ENCODE results near the gene GIMAP1.
A peak's percentile ranks its signal among the peaks of the same experiment; 100 is the strongest.

GIMAP1 gene

DNA sequence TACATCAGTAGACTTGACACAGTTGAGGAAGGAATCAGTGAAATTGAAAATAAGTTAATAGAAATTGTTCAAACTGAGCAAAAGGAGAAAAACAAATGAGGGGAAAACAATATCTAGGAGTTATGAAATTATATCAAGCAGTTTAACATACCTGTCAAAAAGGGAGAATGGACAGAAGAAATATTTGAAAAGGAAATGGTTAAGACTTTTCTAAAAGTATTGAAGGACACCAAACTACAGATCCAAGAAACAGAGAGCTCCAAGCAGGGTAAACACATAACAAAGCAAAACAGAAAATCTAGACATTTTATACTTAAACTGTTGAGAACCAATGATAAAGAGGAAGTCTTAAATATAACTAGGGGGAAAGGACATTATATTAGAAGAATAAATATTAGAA, 12.2 kb downstream of the GIMAP1 start:
- H3K4me3 ChIP-seq, result no peak overlapping the region
- no peak overlapping the region for H3K9ac ChIP-seq
- H3K4me2 ChIP-seq, result no peak overlapping the region
- H3K36me3 ChIP-seq, result peaks cover 0 to 14% (median 0%) of the 10 kb centered on the region in 11 experiments; a peak in 4 of 22 replicates
- H3K27ac ChIP-seq, result no peak overlapping the region
- no peaks in the 10 kb centered on the region for H3K27me3 ChIP-seq
- H4K20me1 ChIP-seq, result no peaks in the 10 kb centered on the region
- TF ChIP-seq Cebpa-rat (IDR thresholded peaks at IDR 0.05), result no peak
- H3K4me1 ChIP-seq, result peaks cover 0 to 2% (median 0%) of the 10 kb centered on the region in 10 experiments; a peak in 4 of 20 replicates
- H3K9me3 ChIP-seq (replicated peaks in 1 of 11), result peaks cover 13 to 28% (median 20%) of the 10 kb centered on the region in 11 experiments; a peak in 21 of 22 replicates

GRCh38 chr7:150731916-150732315, 15.5 kb downstream of the GIMAP1 start:
- TF ChIP-seq Cebpa-rat (IDR thresholded peaks at IDR 0.05), result no peak
- H4K20me1 ChIP-seq, result no peaks in the 10 kb centered on the region
- no peak overlapping the region for H3K27ac ChIP-seq
- no peak overlapping the region for H3K4me3 ChIP-seq
- H3K4me1 ChIP-seq, result peaks cover 1 to 28% (median 3%) of the 10 kb centered on the region in 10 experiments; a peak in 19 of 20 replicates
- H3K9ac ChIP-seq, result no peak overlapping the region
- peaks cover 8 to 29% (median 18%) of the 10 kb centered on the region in 11 experiments; a peak in 21 of 22 replicates for H3K9me3 ChIP-seq (replicated peaks in 1 of 11)
- H3K36me3 ChIP-seq, result peaks cover 0 to 3% (median 0%) of the 10 kb centered on the region in 11 experiments; a peak in 2 of 22 replicates
- no peak overlapping the region for H3K4me2 ChIP-seq
- no peaks in the 10 kb centered on the region for H3K27me3 ChIP-seq

GRCh38 chr7:150732786-150733481, 16.5 kb downstream of the GIMAP1 start:
- Histone ChIP-seq H3K9ac (no peak overlapping the region), H3K9me3 (replicated peaks in 1 of 11) (peaks cover 2 to 19% (median 9%) of the 10 kb centered on the region in 11 experiments; a peak in 21 of 22 replicates), H3K4me2 (0 out of 22 replicates have a peak overlapping the region, but pooled peaks of 1 of the 11 experiments have one; percentile 50), H3K27me3 (no peaks in the 10 kb centered on the region), H4K20me1 (no peaks in the 10 kb centered on the region), H3K36me3 (no peaks in the 10 kb centered on the region; a peak in 1 of 22 replicates), H3K27ac (no peak overlapping the region), H3K4me3 (no peak overlapping the region), H3K4me1 (peaks cover 11 to 31% (median 13%) of the 10 kb centered on the region in 10 experiments)
- TF ChIP-seq Cebpa-rat (IDR thresholded peaks at IDR 0.05), result no peak

DNA sequence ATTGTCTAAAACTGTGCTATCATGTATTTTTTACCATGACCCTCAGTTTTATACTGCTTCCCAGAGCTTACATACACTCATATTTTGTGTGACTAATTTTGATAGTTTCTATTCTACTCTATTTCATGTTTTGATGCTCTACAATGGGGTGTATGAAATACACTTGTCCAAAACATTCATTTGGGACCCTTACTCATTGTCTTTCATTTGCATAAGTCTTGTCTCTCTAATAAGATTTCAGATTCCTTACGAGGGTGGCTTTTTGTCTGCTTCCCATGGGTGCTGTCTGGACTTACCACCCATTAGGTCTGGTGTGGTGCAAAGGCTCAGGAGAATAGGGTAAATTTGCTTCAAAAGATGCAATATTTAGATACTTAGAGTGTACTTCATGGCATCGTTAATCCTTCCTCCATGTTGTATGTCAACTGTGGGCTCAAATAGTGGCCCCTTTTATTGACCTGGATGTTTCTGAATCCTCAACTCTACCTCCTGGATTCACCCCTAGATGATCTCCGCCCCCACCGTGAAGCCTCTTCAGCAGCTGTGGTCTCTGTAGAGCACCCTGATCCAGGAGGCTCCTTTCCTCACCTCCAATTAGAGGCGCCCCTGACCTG, 17.2 kb downstream of the GIMAP1 start:
- Histone ChIP-seq H3K27ac (no peak overlapping the region), H3K9me3 (replicated peaks in 1 of 11) (peaks cover 0 to 13% (median 4%) of the 10 kb centered on the region in 11 experiments; a peak in 15 of 22 replicates), H4K20me1 (no peaks in the 10 kb centered on the region), H3K4me3 (no peak overlapping the region), H3K4me1 (peaks cover 11 to 37% (median 14%) of the 10 kb centered on the region in 10 experiments), H3K27me3 (no peaks in the 10 kb centered on the region), H3K9ac (no peak overlapping the region), H3K4me2 (peak overlapping the region in 2 of 11 experiments; percentile 50 to 75; a peak in 4 of 22 replicates), H3K36me3 (no peaks in the 10 kb centered on the region)
- TF ChIP-seq Cebpa-rat (IDR thresholded peaks at IDR 0.05), result no peak

DNA sequence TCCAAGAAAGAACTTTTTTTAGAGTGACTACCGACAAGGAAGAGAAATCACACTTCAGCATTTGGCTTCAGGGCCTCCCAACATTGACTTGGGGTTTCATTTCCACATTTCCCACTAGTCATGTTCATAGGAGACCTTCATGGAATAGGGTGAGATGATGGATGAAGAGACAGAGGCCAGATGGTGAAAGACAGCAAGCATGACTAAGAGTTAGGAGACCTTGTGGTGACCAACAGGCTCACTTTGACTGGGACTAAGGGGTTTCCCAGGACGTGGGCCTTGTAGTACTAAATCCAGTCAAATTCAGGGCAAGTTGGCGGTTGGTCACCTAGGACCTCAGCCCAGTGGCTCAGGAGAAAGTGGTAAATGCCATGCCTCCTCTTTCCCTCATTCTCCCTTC, 17.8 kb downstream of the GIMAP1 start:
- Histone ChIP-seq H4K20me1 (peaks cover 0 to 2% (median 0%) of the 10 kb centered on the region in 11 experiments; a peak in 2 of 22 replicates), H3K27ac (no peak overlapping the region), H3K27me3 (no peaks in the 10 kb centered on the region)

DNA sequence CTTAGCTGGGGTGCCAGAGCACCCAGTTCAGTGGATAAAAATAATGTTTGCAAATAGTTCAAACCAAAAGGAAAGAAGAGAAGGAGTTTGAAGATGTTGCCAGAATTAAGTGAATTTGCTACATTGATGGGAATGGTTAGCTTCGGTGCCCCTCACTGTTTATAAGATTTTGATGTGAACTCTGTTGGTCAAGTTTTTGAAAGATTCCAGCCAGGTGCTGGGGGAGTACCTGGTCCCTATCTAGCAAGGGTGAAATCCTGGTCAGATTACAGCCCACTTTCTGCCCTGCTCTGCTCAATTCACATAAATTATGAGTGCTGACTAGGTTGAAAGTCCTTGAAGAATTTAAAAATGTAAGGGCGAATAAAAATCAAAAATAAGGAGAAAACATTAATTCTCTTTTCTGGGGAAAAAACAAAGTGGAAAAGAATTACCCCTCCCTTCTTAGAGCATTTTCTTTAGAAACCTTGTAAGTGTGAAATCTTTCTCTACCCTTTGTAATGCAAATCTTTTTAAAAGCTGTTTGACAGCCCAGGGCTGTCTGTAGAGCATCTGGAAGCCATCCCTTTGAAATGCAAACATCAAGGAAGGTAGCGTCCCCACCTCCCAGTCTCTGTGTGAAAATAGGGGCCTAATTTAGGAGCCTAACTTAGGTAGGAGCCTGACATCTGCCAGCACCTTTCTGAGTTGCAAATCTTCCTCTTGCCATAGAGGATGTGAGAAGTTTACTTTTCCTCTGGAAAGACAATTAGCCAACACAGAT, 19.4 kb downstream of the GIMAP1 start:
- no peak for TF ChIP-seq Cebpa-rat (IDR thresholded peaks at IDR 0.05)
- H4K20me1 ChIP-seq, result peaks cover 0 to 17% (median 0%) of the 10 kb centered on the region in 11 experiments; a peak in 2 of 22 replicates
- H3K4me3 ChIP-seq, result no peak overlapping the region
- peak overlapping the region in 2 of 11 experiments; percentile 83 to 85; a peak in 3 of 22 replicates for H3K4me2 ChIP-seq
- peaks cover 11 to 56% (median 14%) of the 10 kb centered on the region in 10 experiments for H3K4me1 ChIP-seq
- no peaks in the 10 kb centered on the region for H3K27me3 ChIP-seq
- H3K27ac ChIP-seq, result no peak overlapping the region
- peaks cover 0 to 13% (median 0%) of the 10 kb centered on the region in 11 experiments; a peak in 5 of 22 replicates for H3K36me3 ChIP-seq
- H3K9me3 ChIP-seq (replicated peaks in 1 of 11), result peaks cover 0 to 10% (median 4%) of the 10 kb centered on the region in 11 experiments; a peak in 7 of 22 replicates
- no peak overlapping the region for H3K9ac ChIP-seq

More for the DNA sequence above, 17.8 kb downstream of the GIMAP1 start:
- no peak for TF ChIP-seq Cebpa-rat (IDR thresholded peaks at IDR 0.05)
- Histone ChIP-seq H3K4me2 (peak overlapping the region in 2 of 11 experiments; percentile 50 to 75; a peak in 4 of 22 replicates), H3K4me3 (no peak overlapping the region), H3K9ac (no peak overlapping the region), H3K36me3 (no peaks in the 10 kb centered on the region), H3K4me1 (peaks cover 11 to 41% (median 14%) of the 10 kb centered on the region in 10 experiments), H3K9me3 (replicated peaks in 1 of 11) (peaks cover 0 to 10% (median 0%) of the 10 kb centered on the region in 11 experiments; a peak in 2 of 22 replicates)

DNA sequence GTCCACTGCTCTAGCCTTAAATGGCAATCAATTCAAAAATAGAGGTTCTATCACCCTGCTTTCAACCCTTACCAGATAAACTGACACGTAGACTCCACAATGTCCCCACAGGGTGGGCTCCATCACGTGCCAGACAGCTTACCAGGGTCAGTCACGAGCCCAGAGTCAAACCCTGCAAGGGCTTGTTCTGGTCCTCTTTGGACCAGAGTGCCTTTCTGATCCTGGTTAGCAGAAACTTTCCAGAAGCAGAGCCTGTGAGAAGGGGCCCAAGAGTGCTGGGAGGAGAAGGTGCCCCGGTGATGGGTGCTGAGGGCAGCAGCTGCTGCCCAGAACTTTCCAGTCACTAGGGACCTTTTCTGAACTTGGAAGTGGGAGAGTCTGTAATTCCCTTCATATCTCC, 20.5 kb downstream of the GIMAP1 start:
- Histone ChIP-seq H3K4me3 (peak overlapping the region in 4 of 10 experiments; percentile 56 to 67 (median 62); a peak in 7 of 20 replicates), H3K27ac (peak overlapping the region in 3 of 11 experiments; percentile 54 to 58 (median 54); a peak in 5 of 22 replicates)
- TF ChIP-seq Cebpa-rat (IDR thresholded peaks at IDR 0.05), result no peak

More for the DNA sequence above, 20.5 kb downstream of the GIMAP1 start:
- Histone ChIP-seq H4K20me1 (peaks cover 0 to 27% (median 0%) of the 10 kb centered on the region in 11 experiments; a peak in 2 of 22 replicates), H3K4me2 (peak overlapping the region; percentile 51 to 88 (median 72)), H3K36me3 (peaks cover 0 to 24% (median 0%) of the 10 kb centered on the region in 11 experiments; a peak in 6 of 22 replicates), H3K27me3 (no peaks in the 10 kb centered on the region), H3K4me1 (peaks cover 11 to 65% (median 14%) of the 10 kb centered on the region in 10 experiments), H3K9me3 (replicated peaks in 1 of 11) (peaks cover 0 to 10% (median 4%) of the 10 kb centered on the region in 11 experiments; a peak in 7 of 22 replicates), H3K9ac (peak overlapping the region in 3 of 11 experiments; percentile 31 to 79 (median 57); a peak in 4 of 22 replicates)

All from BLaER1 treated with 17β-estradiol and CSF1 and Interleukin-3, amounts not matched to agents 10 nM and 100 nM (cell line).